Measurements from ENCODE around the gene KIF1A.

Gene KIF1A, protein sequence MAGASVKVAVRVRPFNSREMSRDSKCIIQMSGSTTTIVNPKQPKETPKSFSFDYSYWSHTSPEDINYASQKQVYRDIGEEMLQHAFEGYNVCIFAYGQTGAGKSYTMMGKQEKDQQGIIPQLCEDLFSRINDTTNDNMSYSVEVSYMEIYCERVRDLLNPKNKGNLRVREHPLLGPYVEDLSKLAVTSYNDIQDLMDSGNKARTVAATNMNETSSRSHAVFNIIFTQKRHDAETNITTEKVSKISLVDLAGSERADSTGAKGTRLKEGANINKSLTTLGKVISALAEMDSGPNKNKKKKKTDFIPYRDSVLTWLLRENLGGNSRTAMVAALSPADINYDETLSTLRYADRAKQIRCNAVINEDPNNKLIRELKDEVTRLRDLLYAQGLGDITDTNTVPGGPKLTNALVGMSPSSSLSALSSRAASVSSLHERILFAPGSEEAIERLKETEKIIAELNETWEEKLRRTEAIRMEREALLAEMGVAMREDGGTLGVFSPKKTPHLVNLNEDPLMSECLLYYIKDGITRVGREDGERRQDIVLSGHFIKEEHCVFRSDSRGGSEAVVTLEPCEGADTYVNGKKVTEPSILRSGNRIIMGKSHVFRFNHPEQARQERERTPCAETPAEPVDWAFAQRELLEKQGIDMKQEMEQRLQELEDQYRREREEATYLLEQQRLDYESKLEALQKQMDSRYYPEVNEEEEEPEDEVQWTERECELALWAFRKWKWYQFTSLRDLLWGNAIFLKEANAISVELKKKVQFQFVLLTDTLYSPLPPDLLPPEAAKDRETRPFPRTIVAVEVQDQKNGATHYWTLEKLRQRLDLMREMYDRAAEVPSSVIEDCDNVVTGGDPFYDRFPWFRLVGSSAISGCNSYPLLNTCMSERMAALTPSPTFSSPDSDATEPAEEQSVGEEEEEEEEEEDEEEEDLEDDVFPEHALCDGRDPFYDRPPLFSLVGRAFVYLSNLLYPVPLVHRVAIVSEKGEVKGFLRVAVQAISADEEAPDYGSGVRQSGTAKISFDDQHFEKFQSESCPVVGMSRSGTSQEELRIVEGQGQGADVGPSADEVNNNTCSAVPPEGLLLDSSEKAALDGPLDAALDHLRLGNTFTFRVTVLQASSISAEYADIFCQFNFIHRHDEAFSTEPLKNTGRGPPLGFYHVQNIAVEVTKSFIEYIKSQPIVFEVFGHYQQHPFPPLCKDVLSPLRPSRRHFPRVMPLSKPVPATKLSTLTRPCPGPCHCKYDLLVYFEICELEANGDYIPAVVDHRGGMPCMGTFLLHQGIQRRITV (N-terminal part only)

DNA sequence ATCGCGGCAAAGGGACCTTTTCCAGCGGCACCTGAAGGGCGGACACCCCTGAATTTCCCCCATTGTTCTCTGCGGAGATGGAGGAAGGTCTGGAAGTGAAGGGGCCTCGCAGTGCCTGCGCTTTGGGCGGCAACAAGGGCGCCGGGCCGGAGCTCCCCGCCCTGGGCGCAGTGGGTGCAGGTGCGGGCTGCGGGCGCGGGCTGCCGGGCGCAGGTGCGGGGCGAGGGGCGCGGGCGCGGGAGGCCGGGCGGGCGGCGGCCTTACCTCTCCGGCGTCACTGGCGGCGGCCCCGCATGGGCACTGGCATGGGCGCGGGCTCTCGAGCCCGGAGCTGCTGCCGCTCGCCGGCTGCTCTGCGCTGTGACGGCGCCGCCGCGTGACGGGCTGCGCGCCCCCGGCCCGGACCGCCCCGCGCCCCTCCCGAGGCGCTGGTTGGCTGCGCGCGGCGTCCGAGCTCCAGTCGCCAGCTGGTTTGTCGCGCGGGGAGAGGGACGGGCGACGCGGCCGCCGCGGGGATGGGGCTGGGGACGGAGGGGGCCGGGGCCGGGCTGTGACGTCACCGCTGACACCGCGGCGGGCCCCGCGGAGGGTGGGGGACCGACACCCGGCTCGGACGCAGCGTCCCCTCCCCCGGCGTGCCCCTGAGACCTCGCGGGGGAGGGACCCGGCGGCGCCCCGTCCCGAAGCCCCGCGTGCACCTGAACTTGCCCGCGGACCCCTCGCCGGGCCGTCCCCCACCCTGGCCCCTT is at the start of gene KIF1A:
TSS of gene KIF1A (minus strand) at position 362 of the 749 bp plus-strand sequence. CDS start 22,467 bp downstream, outside the sequence.
- peak; percentile 48 for DNase-seq

DNA sequence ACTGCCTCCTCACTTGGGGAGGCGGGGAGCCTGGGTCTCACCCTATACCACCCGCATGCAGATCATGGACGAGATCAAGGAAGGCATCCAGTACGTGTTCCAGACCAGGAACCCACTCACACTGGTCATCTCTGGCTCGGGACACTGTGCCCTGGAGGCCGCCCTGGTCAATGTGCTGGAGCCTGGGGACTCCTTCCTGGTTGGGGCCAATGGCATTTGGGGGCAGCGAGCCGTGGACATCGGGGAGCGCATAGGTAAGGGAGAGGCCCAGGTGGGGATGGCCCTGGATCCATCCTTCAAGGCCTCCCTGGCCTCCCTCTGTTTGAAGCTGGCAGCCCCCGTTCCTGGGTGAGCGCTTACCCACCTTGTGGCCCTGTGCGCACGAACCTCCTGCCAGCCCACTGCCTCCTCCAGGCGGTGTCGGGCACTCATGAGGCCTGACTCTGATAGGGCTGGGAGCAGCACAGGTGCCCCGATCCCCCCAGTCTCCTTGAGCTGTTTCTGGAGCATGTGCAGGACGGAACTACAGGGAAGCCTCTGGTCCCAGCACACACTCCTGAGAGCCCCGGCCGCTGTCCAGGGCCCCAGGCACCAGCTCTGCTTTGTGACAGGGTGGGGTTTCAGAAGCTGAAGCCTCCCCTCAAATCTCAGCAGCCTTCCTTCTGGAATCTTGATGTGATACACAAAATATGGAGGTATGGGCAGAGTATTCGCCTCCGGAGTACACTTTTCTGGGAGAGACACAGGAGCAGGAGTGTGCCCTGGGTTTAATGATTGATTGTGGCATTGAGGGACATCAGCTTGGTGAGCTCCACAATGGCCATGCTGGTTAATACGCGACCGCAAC is 49.3 kb upstream of the KIF1A start:
- no peak for DNase-seq

DNA sequence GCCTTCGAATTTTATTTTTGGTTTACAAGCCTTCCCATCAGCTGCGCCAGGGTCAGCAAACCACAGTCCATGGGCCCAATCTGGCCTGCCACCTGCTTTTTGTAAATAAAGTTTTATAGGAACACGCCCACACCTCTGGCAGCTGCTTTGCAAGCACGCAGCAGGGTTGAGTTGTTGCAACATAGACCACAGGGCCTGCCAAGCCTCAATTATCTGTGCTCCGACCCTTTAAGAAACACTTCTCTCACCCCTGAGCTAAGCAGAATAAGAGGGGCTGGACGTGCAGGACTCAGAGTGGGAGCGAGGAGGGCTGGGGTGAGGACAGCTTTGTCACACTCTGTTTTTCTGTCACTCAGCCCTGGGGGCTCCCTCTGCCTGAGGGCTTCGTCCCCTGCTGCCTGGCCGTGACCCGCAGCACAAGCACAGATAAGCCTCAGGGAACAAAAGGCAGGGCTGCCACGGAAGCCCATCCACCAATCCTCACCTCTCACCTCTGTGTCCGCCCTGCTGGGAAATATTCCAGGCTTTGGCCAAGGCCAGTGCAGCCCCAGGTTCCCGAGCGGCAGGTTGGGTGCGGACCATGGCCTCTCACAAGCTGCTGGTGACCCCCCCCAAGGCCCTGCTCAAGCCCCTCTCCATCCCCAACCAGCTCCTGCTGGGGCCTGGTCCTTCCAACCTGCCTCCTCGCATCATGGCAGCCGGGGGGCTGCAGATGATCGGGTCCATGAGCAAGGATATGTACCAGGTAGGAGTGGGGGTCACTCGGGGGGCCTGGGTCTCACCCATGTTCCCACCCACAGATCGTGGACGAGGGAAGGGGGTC is 48.5 kb upstream of the KIF1A start, which contains the start of gene AGXT:
TSS of gene AGXT (plus strand) at position 539 of the 823 bp plus-strand sequence. CDS start at position 581, 42 bp downstream.
- DNase-seq, result no peak

DNA sequence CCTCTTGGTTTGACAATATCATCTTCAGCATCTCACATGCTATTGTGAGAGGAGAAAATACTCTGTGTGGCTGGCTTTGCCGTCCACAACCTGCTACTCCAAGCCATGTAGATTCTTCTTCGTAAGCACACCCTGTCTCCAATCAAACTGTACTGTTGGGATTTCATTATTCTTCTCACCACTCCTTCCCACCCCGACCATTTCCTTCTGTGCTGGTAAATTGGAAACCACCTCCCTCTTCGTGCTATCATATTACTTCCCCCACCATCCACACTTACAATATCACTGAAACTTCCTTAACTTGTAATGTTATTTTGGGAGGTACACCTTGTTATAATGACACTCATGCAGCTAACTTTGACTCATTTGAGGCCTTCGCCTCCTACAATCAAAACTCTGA is 45.4 kb upstream of the KIF1A start:
- DNase-seq, result no peak

DNA sequence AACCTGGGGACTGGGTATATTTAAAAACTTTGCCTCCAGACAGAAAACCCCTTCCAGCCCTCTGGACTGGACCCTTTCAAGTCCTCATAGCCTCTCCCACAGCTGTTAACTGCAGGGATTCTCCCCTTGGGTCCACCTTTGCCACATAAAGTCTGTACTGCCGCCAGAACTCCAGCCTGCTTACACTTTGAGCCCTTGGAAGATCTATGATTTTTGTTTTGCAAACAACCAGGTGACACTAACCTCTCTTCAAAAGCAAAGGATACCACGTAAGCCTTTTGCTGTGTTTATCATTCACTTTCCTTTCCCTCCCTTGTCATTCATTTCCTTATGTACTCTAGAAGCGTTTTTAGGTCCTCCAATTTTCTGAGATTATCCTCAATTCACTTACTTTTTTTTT is 44.5 kb upstream of the KIF1A start:
- DNase-seq, result no peak

DNA sequence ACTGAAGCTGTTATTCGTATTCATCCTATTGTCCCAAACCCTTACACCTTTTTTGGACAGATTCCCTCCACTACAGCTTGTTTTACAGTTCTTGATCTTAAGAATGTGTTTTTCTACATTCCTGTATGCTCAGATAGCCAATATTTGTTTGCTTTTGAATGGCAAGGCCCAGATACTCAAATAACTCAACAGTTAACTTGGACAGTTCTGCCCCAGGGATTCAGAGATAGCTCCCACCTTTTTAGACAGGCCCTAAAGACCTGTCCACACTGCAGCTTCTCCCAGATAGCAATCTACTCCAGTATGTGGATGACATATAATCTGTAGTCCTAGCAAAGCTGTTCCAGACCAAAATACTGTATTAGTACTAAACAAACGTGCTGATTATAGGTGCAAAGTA is 41.5 kb upstream of the KIF1A start:
- DNase-seq, result no peak

DNA sequence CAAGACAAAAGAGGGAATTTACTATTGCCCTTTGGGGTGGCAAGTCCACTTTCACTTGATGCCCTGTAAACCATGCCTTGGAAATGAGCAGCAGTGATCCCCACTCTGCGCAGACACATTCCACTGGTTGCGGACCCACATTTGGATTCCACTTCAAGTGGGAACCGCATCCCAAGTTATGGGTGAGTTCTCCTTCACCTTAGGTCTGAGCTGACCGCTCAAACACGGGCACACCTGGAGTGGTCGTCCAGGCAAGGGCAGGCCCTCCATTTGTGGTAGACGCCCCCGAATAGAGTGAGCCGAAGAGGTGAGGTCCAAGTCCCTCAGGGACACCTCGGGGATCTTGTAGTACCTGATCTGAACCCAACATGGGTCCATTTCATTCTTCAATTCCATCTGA is 38.9 kb upstream of the KIF1A start:
- no peak for DNase-seq

DNA sequence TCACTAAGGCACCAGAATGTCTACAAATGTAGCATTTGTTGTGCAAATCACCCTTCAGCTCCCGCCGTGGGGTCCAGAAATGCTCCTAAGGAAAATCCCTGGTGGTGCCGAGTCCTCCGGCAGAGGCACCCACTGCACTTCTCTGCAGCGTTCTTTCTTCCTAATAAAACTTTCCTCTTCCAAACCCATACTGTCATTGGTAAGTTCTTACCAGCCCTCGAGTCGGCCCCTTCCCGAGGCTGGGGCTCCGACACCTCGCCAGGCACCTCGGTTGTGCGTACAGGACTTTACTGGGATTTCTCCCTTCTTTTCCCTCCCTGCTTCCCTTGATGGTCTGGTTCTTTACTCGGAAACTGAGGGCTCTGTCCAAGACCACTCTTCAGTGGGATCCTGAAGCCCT is 38.3 kb upstream of the KIF1A start:
- DNase-seq, result no peak

DNA sequence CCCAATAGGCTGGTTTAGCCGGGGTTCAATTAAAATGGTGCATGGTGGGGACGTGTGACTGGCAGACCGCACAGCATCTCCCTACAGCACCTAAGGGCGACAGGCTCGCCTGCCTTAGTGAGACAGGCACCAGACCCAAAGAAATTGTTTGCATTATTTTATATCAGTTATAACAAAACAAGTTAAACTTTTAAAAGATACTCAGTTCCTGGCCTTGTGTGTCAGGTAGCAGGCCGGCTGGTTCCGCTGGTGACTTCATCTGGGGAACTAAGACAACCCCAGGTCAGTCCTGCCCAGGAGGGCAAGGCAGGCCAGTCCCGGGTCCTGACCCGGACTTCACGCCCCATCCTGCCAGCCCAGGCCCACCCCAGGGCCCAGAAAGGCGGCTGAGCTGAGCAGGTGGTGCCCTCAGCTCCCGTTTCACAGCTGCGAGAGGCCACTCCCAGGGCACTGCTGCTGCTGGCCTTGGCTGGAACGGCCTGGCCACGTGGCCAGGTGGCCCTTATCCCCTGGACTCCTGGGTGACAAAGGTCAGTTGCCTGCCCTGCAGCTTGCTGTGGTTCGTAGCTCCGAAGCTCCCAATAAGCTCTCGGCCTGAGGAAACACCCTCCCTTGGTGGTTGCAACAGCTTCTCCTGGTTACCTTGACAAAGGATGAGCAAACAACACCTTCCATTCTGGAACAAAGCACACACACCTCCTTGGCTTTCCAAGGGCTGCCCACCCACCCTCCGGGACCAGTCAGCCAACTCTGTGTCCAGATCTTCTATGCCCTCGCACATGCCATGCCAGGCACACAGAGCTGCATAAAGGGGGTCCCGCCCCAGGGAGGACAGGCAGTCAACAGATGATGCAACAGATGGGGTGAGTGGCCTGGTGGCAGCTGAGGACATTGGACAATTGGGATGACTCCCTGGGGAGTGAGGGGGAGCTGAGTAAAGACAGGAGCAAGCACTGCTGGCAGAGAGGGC is 37.3 kb upstream of the KIF1A start:
- DNase-seq, result no peak

DNA sequence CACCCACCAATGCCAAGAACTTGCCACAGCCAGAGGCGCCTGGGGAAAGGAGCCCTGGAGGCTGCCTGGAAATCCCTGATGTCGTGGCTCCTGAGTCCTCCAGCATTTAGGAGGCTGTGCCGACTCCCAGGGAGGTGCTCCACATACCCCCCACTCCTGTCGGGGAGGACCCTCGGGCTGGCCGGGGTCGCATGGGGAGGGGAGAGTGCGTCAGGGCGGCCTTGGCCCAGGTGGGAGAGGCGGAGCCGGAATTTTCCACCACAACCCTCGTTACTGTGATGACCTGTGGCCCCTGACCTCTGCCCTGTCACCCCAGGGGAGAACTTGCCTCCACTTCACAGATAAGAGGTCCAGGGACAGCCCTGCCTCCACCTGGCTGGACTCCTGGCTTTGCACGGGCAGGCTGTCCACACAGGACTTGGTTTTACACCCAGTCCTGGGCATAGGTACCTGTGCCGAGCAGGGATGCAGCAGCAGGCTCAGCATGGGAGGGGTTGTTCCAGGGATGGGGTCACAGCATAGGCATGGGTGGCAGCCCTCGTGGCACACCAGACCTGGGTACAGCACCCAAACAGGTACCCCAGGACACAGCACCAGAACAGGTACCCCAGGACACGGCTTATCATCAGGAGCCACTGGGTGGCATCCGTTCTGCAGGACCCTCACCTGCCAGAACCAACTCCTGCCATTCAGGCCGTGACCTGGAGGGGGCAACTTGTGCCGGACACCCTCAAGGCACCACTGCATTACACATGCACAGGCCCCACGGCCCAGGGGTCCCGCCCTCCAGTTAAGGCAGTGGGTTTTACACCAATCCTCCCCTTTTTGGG is 36.3 kb upstream of the KIF1A start:
- no peak for DNase-seq

DNA sequence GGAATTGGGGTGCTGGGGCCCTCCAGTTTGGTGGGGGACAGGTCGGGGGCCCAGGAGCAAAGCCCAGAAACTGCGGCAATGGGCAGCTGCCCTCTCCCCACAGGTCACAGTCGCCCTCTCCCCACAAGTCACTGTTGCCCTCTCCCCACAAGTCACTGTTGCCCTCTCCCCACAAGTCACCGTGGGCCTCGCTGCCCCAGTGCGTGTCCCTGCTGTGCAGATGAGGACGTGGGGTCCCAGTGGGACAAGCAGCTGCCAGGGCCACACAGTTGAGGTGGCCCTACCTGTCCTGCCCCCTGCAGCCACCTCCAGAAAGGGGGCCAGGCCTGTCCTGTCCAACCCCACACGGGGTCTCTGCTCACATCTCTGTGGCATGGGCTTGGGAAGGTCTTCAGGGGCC is 35.7 kb upstream of the KIF1A start:
- DNase-seq, result no peak

DNA sequence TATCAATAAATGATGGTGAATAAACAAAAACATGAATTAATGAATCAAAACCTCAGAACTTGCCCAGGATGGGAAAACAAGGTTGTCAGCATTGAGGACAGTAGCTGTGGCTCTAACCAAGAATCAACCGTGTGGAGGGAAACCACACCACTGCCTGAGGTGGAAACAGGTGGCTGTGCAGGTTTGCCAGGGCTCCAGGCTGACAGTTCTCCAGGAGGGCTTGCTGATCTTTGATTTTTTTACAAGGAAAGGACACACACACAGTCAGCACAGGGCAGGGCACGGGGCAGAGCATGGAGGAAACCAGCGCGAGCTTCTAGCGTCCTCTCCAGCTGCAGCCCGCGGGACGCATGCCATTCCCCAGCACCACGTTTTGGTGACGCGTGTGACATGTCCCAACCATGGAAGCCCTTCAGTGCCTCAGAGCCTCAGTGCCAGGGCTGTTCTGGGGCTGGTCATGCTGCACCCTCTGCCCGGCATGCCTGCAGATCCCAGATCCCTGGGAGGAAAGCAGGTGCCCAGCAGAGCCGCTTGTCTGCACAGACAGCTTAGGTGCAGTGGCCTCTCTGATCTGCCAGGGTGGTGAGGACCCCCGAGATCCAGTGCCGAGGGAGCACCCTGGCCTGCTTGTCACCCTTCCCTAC is 32.8 kb upstream of the KIF1A start:
- no peak for DNase-seq

DNA sequence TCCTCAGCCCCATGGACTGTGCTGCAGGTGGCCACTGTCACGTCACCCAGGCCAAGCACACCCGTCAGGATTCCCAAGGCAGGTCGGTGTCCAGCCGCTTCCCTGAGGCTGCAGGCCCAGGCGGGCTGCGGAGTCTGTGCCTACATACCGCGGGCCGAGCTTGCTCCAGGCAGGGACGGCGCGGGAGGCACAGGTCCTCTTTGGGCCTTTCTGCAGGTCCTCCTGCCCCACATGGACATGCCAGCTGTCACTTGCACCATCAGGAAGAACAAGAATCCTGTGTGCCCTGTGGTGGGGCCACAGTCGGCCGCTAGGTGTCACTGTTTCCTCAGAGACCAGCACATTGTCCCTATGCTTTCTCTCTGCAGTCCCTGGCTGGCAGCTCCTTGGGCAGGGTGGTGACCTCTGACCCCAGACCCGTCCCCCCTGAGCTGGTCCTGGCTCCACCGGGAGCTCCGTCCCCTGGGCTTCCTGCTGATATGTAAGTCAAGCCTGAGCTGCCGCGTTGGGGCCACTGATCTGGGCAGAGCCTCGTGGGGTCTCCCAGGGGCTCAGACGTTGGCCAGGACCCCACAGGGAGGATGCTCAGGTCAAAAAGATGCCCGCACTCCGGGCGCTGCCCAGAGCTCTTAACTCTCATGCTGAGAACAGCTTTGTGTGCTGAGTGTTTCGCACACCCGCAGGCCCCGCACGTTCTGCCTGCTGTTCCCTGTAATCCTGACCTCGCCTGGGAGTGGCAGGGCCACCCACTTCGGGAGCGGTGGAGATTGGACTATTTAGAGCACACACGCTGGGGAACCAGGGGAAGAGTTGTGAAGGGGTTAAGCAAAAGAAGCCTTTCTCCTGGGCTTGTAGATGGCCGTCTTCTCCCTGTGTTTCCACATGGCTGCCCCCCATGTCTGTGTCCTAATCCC is 31.3 kb upstream of the KIF1A start:
- DNase-seq, result peak; percentile 86

DNA sequence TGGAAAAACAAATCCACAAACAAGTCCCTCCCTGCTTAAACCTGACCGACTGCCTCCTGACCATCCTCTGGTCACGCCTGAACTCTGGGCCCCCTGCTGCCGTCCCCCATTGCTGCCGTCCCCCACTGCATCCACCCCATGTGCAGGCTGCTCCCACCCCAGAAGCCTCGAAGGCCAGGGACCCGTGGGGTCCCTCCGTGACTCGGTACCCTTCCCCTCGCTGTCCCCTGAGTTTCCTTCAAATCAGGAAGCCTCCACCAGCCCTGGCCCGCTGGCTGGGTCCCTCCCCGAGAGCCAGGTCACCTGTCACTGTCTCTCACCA is 30.7 kb upstream of the KIF1A start:
- DNase-seq, result no peak

DNA sequence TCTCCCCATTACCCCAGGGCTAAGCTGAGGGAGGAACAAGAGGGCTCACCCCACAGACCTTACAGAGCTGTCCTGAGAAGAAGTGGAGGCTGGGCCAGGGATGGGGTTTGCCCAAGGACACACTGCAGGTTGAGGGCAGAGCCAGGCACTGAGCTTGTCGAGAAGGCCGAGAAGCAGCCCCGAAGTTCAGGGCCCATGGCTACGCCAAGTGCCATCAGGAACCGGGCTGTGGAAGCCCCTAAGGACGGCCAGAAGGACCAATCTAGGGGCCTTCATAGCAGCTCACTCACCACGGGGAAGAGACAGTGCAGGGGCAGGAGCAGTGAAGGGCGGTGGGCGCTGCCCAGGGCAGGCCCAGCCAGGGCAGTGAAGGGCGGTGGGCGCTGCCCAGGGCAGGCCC is 30.0 kb upstream of the KIF1A start:
- DNase-seq, result no peak

DNA sequence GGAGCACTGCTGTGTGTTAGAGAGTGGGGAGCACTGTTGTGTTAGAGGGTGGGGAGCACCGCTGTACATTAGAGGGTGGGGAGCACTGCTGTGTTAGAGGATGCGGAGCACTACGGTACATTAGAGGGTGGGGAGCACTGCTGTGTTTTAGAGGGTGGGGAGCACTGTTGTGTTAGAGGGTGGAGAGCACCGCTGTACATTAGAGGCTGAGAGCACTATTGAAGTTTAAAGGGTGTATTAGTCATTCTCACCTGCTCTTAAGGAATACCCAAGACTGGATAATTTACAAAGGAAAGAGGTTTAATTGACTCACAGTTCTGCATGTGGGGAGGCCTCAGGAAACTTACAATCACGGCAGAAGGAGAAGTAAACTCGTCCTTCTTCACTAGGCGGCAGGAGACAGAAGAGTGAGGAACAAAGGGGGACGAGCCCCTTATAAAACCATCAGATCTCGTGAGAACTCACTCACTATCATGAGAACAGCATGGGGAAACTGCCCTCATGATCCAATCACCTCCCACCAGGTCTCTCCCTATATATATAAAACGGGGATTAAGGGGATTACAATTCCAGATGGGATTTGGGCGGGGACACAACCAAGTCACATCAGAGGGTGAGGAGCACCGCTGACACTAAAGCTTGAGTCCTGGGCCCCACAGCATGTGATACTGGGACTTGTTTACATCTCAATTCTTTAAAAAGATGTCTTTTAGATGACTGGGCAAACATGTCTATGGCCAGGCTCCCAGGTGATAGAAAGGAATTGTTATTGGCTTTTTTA is 29.1 kb upstream of the KIF1A start:
- no peak for DNase-seq
